Right lobe of liver (tissue), 4 donors: Measurements from ENCODE around the gene TOM1L2.

ENCODE experiments used
- POLR2A ChIP-seq: fragments of 450-650 bp; IDR thresholded peaks from one replicate; pipeline ENCODE4 v1.6.1; 2017; ENCODE audit warnings: antibody characterized with exemption, mild to moderate bottlenecking
- TF ChIP-seq, protein P1 (sequence below), 4 donors: fragments of 200-600 bp in 3 of 4; fragments of 450-650 bp in 1 of 4; IDR thresholded peaks; one replicate each; pipeline versions ENCODE4 v1.5.1 to v1.8.0; 2016 to 2022; ENCODE audit warnings: antibody characterized with exemption in 4 of 4, mild to moderate bottlenecking in 2 of 4
- donor health status: DM: no; HTN: no; CAD: no.
- donor health status: DM: no; HTN: no; CAD: no.
- donor health status: DM: no; HTN: yes; CAD: no.

DNA sequence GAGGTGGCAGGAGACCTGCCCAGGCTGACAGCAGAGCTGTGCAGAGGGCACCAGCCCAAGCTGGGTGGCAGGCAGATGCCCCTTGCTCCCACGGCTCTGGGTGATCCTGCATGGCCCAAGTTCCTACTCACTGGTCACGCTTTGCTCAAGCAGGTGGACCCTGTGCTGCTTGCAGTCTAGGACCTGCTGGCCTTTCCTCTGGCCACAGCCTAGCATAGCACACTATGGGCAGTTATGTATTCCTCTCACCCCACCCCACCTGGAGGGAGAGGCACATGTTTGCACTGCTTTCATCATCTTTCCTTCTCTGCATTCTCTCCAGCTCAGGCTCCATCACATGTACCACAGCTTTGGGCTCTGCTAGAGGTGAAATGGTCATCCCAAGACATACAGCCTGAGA, 115.8 kb downstream of the TOM1L2 start:
- TF ChIP-seq, protein P1, sequence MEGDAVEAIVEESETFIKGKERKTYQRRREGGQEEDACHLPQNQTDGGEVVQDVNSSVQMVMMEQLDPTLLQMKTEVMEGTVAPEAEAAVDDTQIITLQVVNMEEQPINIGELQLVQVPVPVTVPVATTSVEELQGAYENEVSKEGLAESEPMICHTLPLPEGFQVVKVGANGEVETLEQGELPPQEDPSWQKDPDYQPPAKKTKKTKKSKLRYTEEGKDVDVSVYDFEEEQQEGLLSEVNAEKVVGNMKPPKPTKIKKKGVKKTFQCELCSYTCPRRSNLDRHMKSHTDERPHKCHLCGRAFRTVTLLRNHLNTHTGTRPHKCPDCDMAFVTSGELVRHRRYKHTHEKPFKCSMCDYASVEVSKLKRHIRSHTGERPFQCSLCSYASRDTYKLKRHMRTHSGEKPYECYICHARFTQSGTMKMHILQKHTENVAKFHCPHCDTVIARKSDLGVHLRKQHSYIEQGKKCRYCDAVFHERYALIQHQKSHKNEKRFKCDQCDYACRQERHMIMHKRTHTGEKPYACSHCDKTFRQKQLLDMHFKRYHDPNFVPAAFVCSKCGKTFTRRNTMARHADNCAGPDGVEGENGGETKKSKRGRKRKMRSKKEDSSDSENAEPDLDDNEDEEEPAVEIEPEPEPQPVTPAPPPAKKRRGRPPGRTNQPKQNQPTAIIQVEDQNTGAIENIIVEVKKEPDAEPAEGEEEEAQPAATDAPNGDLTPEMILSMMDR (IDR thresholded peaks at IDR 0.05) = no peak
- TF ChIP-seq POLR2A = no peak
